ENCODE measurements around the gene GLCCI1.

Gene GLCCI1

DNA sequence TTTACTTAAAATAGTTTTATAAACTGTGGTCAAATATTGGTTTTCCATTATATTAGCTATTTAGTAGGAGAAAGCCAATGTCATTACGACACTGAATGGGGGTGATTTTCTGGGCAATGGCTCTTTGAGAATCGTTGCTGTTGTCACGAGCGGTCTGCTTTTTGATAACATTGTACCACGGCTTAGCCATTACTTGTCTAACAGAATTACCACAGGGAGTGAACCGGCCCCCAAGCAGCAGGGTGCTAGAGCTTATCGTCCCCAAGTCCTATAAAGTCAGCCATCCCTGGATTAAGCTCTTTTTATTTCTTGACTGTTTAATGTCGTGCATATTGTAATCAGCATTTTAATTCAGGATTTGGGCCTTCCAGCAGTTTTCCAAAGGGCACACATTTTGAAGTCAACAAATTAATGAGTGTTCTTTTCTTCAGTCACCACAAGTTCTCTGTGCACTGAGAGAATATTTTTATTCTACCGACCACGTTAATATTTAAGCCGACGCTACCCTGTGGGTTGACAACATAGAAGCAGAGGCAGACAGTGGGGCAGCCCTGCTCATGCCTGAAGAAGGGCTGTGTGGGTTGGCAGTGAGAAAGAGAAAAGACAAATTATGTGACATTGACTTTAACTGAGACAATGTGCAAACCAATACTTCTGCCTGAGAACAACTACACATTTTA is 167.6 kb downstream of the GLCCI1 start:
- no peak for DNase-seq

Measured in NCI-H69 (cell line).